NCI-H1694 treated with DMSO at 0.1 percent for 48 hours (cell line): Measurements from ENCODE around the gene SLC35D3.
A peak's percentile ranks its signal among the peaks of the same experiment; 100 is the strongest.
"Not testable (repeated sequence)": the region's sequence is repeated elsewhere in the genome, so short reads cannot be mapped to it uniquely, and the experiment has no call there.

Experiments used
- DNase-seq: peaks from one replicate; lab custom pipeline; 2025; lab: John Stamatoyannopoulos, UW

Gene SLC35D3

DNA sequence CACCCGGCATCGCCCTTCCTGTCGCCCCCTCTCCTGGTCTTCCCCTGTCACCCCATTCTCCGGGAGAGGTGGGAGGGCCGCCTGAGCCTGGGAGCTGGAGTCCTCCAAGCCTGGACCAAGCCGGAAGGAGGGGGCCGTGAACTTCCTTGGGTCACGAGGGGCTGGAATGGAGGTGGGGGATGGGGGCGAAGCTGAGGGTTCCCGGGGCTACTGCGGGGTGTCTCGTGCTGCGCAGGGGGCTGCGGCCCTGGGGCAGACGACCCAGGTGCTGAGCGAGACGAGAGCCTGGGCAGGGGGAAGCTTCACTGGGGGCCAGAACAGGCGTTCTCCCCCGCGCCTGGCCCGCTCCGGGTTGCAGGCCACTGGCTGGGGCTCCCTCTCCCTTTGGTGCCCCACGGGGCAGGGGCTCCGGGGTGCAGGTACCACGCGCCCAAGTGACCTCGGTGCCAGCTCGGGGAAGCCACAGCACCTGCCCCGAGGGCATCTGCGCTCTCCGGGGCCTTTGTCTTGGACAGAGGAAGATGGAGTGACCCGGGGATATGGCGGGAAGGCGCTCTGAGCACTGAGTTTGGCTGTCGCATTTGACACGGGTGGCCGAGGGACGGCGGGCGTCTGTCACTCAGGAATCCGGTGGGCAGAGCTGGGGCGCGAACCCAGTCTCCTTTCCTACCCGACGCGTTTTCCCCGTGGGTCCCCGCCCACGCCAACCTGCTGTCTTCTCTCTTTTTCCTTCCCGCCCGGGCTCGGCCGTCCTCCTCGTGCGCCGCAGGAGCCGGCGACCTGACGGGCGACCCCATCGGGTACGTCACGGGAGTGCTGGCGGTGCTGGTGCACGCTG lies 1.2 kb downstream of the SLC35D3 start:
- DNase-seq = no peak

DNA sequence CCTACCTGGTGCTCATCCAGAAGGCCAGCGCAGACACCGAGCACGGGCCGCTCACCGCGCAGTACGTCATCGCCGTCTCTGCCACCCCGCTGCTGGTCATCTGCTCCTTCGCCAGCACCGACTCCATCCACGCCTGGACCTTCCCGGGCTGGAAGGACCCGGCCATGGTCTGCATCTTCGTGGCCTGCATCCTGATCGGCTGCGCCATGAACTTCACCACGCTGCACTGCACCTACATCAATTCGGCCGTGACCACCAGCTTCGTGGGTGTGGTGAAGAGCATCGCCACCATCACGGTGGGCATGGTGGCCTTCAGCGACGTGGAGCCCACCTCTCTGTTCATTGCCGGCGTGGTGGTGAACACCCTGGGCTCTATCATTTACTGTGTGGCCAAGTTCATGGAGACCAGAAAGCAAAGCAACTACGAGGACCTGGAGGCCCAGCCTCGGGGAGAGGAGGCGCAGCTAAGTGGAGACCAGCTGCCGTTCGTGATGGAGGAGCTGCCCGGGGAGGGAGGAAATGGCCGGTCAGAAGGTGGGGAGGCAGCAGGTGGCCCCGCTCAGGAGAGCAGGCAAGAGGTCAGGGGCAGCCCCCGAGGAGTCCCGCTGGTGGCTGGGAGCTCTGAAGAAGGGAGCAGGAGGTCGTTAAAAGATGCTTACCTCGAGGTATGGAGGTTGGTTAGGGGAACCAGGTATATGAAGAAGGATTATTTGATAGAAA lies 2.0 kb downstream of the SLC35D3 start:
- DNase-seq = no peak

DNA sequence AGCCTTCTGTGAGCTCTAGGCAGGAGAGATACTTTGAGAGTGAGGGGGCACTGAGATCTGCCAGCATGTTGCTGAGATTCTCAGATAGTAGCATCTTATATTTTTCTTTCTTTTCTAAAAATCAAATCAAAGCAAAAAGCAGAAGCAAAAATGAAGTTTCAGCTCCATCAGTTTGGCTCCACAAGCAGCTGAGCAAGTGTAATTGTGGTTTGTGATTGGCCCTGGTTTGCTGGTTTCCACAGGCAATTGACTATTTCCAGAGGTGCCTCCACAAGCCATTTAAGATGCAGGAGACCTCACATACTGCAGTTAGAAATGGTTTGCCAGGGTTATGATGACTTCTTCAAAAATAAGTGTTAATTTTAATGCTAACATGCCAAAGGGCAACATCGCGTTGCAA lies 4.3 kb downstream of the SLC35D3 start:
- no peak for DNase-seq

DNA sequence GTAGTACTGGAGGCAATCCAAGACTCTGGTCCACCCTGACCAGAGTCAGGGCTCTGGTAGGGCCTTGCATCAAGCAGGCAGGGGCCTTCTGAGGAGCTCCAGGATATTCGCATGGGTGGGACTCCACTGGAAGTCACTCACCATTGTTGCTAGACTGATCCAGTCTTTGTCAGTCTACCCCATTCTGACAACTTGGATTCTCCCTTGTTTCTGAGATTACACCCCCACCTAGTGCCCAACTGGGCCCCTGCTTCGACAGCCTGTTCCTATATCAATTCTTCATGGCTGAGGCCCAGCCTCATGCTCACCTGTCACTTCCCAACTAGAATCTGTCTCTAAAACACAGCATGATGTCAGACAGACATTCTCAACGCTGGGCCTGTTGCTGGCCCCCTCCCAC lies 5.2 kb downstream of the SLC35D3 start:
- no peak for DNase-seq

DNA sequence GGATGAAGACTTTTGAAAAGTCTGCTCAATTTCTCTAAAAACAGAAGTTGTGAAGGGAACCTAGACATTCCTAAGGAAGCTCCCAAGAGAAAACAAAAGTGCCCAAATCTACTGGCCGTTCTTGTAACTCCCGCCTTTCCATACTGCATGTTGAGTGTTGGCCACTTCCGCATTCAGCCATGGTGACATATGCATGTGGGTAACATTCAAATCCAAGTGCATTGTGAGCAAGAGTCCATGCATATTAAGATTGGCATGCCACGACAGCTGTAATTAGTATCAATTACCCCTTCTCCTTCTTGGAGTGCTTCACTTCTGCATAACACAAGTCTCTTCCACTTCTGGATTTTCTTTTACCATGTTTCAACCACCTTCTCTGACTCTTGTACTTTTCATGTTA lies 8.4 kb downstream of the SLC35D3 start:
- no peak for DNase-seq

DNA sequence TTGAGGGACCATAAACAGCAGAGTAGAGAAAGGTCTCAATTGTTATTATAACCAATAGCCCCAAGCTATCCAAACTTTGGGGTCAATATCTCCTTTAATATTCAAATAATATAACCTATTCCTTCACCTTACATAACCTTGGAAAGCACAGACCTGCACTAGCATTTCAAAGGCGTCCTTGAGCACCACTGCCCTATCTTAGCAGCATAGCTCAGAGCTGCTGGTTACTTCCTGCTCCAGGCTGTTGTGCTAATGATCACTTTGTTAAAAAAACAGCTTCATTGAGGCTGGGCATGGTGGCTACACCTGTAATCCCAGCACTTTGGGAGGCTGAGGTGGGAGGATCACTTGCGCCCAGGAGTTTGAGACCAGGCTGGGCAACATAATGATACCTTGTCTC lies 10.5 kb downstream of the SLC35D3 start:
- no peak for DNase-seq

DNA sequence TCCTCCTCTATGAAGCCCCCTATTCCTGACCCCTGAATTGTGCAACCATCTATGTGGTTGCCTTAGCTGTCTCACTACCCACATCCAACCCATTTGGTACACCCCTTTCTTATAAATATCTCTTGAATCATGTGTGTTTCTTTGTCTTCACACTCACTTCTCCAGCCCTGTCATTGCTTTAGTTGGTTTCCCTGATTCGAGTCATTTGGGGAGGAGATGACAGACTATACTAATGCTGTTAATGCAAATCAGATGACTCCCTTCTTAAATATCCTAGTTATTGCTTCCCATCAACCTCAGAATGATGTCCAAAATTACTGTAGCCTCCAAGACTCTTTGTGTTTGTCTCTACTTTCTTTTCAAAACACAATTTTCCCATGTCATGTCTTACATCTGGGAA lies 23.0 kb downstream of the SLC35D3 start:
- DNase-seq = no peak

DNA sequence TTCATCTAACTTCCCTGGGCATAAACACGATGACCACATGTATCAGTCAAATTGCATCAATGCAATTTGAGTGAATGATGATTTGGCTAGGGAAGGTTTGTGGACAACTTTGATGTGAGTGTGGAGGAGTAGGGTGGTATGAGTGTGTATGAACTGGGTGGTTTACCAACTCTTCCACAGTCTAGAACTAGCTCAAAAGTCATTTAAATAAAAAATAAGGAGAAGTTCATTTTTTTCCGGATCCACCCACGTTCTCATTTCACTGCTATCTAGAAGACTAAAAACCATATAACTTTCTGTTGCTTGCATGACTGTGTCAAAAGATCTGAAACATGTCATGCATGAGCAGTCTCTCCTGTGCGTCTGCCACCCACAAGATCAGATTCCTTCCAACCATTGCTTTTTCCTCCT lies 23.6 kb downstream of the SLC35D3 start:
- no peak for DNase-seq

DNA sequence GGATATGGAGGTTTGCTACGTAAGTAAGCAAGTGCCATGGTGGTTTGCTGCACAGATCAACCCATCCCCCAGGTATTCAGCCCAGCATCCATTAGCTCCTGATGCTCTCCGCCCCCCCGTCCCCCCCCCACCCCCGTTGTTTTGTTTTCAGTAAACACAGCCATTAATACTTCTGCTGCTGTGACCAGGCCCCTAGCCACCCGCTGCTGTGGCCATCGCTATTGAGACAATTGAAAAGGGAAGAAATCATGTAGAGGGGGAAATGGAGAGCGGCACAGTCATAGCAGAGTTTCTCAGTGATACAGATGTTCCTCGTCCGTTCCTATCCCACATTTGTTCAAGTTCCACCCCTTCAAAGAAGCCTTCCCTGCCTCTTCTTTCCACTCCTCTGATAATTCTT lies 24.9 kb downstream of the SLC35D3 start:
- DNase-seq = no peak

DNA sequence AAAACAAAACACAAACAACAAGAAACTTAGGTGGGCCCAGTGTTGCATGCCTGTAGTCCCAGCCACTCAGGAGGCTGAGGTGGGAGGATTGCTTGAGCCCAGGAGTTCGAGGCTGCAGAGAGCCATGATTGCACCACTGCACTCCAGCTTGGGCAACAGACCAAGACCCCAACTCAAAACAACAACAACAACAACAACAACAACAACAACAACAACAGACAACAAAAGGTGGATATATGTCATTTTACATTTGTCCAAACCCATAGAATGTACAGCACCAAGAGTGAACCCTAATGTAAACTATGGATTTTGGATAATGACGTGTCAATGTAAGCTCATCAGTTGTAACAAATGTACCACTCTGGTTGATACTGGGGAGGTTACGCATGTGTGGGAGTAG lies 27.9 kb downstream of the SLC35D3 start:
- DNase-seq = not testable (repeated sequence)

DNA sequence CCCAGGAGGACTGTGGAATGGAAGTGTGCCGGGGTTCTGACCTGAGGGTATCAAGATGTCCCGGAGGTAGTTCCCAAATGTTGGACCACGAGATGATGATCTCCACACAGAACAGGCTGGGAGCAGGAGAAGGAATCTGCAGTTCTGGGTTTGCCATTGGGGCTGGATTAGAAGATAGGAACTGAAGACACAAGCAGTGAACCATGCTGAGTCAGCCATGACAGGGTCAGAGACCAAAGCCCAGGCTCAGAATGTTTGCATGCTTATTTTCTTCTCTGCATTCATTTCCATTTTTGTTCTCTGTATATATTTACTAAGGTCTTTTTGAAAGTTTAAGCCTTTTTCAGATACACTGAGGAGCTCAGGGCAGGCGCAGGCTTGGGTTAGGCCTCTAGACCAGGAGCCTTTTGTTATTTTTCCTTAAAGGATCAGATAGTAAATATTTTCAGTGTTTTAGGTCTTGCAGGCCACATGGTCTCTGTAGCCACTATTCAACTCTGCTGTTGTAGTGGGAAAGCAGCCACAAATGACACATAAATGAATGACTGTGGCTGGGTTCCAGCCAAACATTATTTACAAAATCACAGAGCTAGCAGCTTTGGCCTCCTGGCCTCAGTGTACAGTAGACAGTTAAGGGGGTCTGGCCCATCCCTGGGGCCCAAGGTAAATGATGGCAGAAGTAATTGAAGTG lies 28.5 kb downstream of the SLC35D3 start:
- no peak for DNase-seq

DNA sequence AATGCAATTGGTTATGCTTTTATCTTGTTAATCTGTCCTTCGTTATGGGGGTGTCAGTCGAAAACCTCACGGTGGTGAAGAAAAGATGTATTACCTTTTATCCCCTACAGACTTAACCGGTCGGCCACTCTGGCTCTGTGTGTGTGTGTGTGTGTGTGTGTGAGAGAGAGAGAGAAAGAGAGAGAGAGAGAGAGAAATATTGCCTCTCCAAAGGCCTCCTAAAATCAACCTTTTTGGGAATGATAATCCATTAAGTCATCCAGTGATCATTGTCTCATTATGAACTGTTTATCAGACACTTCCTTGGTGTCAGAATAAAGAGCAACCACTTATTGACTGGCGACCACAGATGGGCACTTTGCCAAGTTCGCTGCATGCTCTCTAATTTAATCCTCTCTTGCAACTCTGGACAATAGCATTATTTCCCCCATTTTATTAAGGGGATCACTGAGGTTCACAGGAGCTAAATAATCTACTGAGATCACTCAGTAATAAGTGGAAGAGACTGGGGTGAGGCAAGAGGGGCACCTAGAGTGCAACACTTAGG lies 30.7 kb downstream of the SLC35D3 start:
- no peak for DNase-seq

DNA sequence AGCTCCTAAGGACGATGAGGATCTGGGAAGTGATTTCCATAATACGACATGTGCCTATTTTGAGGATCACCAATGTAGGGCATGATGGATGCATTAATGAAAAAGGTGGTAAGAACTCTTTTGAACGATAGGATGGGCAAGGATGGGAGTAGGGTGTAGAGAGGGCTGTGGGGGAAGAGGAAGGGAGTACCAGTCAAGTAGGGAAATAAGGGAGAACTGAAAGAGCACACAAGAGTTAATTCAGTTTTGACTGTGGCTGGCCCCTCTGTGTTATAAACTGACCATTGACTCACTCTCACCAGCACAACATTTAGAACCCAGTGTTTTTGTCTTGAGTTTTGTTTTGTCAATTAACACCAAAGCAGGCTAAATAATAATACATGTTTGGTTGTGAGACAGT lies 33.0 kb downstream of the SLC35D3 start:
- no peak for DNase-seq

DNA sequence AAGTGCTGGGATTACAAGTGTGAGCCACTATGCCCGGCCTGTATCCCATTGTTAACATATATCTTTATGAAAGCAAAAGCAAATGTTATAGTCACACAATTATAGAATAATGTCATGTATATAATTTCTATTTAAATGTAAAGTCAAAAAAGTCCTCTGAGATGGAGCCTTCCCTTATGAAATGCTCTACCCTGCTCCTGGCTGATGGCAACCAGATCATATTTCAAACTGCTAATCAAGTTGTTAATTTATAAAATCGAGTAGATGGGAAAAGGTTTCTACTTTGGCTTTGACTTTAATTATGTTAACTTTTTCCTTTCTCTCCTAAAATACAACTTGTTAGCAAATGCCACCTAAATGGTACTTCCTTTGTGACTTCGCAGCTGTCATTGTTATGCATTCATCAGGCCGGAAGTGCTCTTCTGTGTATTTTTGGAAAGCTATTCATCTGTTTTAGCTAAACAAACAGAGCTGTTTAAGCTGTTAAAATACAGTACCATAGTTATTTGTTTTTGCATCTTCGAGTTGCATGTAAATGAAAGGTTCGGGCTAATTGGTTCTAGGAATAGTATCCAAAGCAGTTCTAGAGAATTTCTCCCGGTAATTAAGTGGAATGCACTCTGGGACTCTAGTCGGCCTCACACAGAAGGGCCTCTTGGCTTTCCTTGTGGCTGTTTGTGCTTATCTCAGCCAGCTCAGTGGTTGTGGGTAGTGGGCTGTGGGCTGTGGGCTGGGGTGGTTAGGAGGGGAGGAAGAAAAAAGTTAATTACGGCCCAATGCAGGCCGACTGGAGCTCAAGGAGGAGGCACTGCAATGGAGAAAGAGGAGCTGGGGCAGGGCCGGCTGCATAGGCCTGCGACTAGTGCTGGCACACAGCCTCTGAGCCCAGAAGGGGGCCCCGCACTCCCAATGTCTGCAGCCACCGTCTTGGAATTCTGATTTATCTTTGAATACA lies 34.8 kb downstream of the SLC35D3 start:
- DNase-seq = no peak

DNA sequence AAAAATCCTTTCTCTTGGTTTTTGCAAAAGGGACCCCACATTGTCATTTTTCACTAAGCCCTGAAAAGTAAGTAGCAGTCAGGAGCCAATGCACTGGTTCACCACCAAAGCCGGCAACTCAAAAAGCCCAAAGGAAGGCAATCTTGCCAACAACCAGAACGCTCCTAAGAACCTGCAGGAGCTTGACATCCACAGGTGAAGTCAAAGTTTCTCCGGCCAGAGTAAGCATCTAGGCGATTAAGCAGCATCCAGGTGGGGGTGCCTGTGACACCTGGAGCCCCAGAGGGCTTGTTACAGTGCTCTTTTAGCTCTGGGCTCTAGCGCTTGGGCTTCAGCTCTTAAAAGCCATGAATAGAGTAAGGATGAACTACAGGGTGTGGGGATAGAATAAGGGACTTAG lies 36.1 kb downstream of the SLC35D3 start:
- DNase-seq = no peak

DNA sequence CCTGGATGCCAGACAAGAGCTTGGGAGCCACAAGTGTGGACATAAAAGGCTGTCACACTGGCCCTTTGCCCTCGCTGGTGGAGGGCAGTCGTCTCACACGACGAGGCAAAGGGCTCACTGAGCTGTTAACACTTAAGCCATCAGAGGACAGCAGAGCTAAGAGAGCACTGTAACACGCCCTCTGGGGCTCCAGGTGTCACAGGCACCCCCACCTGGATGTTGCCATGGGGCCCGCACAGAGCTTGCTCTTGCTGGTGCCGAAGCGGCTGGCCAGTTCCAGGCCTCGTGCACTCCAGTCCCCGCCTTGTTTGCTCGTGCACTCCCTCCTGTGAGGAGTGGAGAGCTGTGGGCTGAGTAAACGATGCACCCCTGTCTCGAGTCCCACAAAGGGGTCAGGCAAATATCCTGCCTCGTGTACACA lies 37.4 kb downstream of the SLC35D3 start:
- DNase-seq = no peak

DNA sequence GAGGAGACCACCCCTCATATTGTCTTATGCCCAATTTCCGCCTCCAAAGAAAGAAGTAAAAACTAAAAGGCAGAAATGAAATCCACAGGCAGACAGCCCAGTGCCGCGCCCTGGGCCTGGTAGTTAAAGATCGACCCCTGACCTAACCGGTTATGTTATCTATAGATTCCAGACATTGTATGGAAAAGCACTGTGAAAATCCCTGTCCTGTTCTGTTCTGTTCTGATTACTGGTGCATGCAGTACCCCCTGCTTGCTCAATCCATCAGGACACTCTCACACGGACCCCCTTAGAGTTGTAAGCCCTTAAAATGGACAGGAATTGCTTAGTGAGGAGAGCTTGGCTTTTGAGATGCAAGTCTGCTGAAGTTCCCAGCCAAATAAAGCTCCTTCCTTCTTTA lies 37.8 kb downstream of the SLC35D3 start:
- not testable (repeated sequence) for DNase-seq

DNA sequence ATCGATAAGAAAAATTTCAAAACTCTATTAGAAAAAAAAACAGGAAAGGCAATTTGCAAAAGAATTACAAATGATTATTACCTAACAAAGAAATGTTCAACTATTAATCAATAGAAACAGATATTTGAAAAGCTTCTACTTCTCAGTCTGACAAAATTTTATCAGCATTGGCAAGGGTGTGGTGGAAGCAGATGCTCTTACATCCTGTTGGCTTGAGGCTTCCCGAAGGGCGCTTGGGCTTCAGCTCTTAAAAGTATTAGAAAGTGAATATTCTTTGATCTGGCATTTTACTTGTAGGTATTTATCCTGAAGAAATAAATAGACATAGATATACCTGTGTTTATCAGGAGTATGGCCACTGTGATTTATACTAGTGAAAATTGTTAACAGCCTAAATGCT lies 38.7 kb downstream of the SLC35D3 start:
- DNase-seq = no peak

DNA sequence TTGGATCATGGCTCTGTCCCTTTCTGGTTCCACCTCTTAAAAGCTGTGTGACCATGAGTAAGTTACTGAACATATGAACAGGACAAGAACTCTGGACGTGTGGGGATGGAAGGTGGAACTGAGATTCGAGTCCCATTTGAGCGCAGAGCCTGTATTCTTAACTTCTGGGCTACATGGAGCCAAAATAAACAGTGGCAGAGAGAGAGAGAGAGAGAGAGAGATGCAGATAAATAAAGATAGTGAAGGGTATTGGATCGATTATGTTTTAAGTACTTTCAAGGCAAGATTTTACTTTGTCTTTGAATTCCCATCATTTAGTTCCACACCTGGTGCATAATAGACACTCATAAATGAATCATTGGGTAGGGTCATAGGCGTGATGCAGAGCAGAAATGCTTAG lies 39.7 kb downstream of the SLC35D3 start:
- DNase-seq = no peak

DNA sequence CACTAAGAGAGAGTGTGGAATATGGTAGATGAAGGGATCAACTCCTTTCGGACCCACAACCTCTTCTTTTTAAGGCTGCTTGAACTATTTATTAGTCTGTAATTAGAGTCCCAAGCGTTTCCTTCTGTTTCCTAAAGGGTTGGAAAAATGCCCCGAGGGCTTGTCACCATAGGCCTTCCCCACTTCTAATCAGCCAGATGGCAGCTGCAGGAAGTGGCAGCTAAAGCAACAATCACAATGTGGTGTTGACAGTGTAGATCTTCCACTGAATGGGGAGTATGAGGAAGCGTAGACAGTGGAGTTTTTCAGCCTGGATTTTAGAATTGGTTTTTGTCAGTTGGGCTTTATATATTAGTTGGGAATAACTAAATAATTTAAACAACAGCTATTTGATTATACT lies 40.6 kb downstream of the SLC35D3 start:
- peak; percentile 86 for DNase-seq

DNA sequence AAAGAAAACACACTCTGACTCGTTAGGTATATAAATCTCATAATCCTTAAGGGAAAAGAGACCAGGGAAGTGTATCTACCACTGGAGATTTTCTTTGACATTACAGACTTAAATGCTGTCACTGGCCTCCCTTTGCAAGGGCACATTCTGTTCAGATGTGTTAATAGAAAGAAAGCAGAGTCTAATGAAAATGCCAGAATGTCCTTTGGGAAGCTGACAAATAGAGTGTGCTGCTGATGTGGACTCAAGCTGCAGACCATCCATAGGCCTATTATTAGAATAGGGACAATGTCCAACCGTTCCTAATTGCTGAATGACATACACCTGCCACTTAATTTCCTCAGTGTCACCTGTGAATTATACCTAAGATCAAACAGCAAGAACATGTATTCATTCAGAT lies 41.2 kb downstream of the SLC35D3 start:
- DNase-seq = no peak

DNA sequence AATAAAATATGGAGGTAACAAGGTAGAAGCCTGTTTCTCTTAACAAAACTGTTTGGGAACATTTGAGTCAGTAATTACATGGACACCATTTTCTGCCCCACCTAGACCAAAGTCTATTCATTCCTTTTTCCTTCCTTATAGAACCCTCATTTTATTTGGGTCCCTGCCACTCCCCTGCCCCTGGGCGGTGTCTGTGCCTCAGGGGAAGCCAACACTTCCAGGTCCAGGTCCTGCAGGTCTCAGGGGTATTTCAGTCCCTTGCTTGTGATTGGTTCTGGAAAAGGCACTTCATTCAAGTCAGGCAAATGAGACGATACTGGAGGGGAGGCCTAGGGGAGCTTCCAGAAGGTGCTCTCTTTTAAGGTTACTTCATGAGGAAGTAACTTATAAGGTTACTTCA lies 42.3 kb downstream of the SLC35D3 start:
- no peak for DNase-seq
